Activated naive CD4-positive, alpha-beta T cell treated with anti-CD3 and anti-CD28 coated beads, Interleukin-2, amount 50 U/mL, for 16 hours (primary cell): Measurements from ENCODE around the gene LHFPL2.

Experiments
- DNase-seq: peaks from one replicate; pipeline ENCODE4 v3.0.0-alpha.2; 2020

Gene LHFPL2

GRCh38 chr5:78666041-78666444 is 17.5 kb upstream of the LHFPL2 start:
- DNase-seq, result no peak

- no peak for DNase-seq
Measured at GRCh38 chr5:78665534-78665933, 17.0 kb upstream of the LHFPL2 start.

- no peak for DNase-seq
Measured at GRCh38 chr5:78662323-78662722, 13.8 kb upstream of the LHFPL2 start.

- DNase-seq, result no peak
Measured at GRCh38 chr5:78661691-78662090, 13.1 kb upstream of the LHFPL2 start.

GRCh38 chr5:78661044-78661443 is 12.5 kb upstream of the LHFPL2 start:
- DNase-seq, result no peak

GRCh38 chr5:78660401-78660800 is 11.8 kb upstream of the LHFPL2 start:
- no peak for DNase-seq

GRCh38 chr5:78659714-78660113 is 11.1 kb upstream of the LHFPL2 start:
- DNase-seq, result no peak

- no peak for DNase-seq
Measured at GRCh38 chr5:78659114-78659513, 10.5 kb upstream of the LHFPL2 start.

GRCh38 chr5:78657201-78657600 is 8.6 kb upstream of the LHFPL2 start:
- no peak for DNase-seq

- no peak for DNase-seq
Measured at GRCh38 chr5:78655746-78656290, 7.2 kb upstream of the LHFPL2 start.

- no peak for DNase-seq
Measured at GRCh38 chr5:78654386-78654785, 5.8 kb upstream of the LHFPL2 start.

GRCh38 chr5:78653681-78654366 is 5.3 kb upstream of the LHFPL2 start:
- no peak for DNase-seq

- no peak for DNase-seq
Measured at GRCh38 chr5:78653031-78653430, 4.5 kb upstream of the LHFPL2 start.

GRCh38 chr5:78651468-78651867 is 2.9 kb upstream of the LHFPL2 start:
- no peak for DNase-seq

GRCh38 chr5:78650531-78650930 is 2.0 kb upstream of the LHFPL2 start:
- DNase-seq, result no peak

- no peak for DNase-seq
Measured at GRCh38 chr5:78649861-78650496, 1.4 kb upstream of the LHFPL2 start.

- no peak for DNase-seq
Measured at GRCh38 chr5:78649211-78649695, 681 bp upstream of the LHFPL2 start.

GRCh38 chr5:78647838-78648358 is 674 bp downstream of the LHFPL2 start:
- no peak for DNase-seq

- no peak for DNase-seq
Measured at GRCh38 chr5:78647351-78647818, 1.2 kb downstream of the LHFPL2 start.

- no peak for DNase-seq
Measured at GRCh38 chr5:78644741-78645300, 3.8 kb downstream of the LHFPL2 start.

GRCh38 chr5:78644129-78644528 is 4.4 kb downstream of the LHFPL2 start:
- DNase-seq, result no peak

- DNase-seq, result no peak
Measured at GRCh38 chr5:78642701-78643100, 5.9 kb downstream of the LHFPL2 start.

- DNase-seq, result no peak
Measured at GRCh38 chr5:78640662-78641474, 7.7 kb downstream of the LHFPL2 start.
